Measurements from ENCODE around the gene SOBP.
A peak's percentile ranks its signal among the peaks of the same experiment; 100 is the strongest.
"Not testable (repeated sequence)": the region's sequence is repeated elsewhere in the genome, so short reads cannot be mapped to it uniquely, and the experiment has no call there.

Gene SOBP

DNA sequence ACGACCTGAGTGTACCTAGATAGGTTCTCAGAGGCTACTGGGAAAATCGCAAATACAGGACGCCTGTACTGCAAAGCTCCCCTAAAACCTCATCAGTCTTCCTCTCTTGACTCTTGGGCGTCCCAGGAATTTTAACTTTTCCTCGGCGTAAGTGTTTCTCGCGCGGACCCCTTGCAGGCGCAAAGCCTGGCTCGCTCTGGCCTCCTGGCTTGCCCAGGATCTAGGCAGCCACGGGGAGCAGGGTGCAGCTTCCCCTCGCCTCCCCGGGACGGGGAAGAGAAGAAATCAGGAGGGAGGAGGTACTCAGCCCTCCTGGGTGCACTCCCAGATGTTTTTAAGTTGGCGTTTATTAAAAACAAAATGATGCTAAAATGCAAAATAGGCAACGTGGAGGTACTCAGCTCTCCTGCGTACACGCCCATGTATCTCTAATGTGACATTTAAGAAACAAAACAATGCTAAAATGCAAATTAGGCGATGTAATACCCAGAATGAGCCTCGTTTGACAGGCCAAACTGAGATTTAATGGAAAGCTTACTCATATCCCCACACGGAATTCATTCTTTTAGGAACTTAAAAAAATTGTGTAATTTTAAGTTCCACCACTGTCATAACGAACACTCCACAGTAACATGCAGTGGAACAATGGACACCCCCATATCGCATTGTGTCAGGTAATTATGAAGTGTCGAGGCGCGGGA, 1.6 kb upstream of the SOBP start:
- no peak for DNase-seq

GRCh38 chr6:107488875-107489635, 862 bp upstream of the SOBP start:
- DNase-seq, result peak; percentile 24

DNA sequence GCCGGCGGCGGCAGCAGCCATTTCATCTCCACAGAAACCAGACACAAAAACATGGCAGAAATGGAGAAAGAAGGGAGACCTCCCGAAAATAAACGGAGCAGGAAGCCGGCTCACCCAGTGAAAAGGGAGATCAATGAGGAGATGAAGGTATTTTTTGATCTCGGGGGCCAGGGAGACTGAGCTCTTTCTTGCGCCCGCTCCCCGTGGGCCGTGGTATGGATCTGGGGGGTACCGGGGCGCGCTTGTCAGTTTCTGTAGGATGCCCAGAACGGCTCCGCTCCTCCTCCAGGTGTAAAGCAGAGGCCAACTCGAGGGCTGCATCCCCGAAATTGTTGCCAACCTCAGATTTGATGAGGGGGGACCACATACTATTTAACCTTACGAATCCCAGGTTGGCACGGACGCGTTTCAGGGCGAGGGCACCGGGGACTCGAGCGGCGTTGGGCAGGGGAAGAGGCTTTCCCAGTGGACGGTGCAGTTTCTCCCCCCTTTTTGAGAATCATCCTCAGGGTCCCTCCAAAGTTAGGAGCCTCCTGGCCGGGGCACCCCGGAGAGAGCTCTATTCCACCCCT, 735 bp downstream of the SOBP start:
- peak; percentile 20 for DNase-seq

DNA sequence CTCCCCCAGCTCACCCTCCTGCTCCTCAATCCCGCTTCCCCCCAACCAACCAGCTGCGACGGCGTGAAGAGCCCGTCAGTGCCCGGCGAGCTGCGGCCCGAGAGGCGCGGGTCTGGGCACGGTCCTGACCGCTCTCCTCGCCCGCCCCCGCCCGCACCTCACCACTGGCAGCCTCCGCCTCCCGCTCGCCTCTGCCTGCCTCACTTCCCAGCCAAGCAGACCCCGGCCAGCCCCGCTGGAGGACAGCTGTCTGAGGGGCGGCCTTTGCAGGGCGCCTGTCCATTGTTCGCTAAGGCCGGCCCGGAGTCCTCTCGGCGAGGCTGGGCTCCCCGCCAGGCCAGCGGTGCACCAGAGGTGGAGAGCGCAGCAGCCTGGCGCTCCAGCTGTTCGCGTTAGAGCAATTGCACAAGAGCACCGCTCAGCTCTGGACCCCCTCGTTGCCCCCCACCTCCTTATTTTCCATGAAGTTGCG, 1.3 kb downstream of the SOBP start:
- peak; percentile 18 for DNase-seq

- no peak for DNase-seq
Observed at GRCh38 chr6:107491760-107492660, 2.1 kb downstream of the SOBP start.

DNA sequence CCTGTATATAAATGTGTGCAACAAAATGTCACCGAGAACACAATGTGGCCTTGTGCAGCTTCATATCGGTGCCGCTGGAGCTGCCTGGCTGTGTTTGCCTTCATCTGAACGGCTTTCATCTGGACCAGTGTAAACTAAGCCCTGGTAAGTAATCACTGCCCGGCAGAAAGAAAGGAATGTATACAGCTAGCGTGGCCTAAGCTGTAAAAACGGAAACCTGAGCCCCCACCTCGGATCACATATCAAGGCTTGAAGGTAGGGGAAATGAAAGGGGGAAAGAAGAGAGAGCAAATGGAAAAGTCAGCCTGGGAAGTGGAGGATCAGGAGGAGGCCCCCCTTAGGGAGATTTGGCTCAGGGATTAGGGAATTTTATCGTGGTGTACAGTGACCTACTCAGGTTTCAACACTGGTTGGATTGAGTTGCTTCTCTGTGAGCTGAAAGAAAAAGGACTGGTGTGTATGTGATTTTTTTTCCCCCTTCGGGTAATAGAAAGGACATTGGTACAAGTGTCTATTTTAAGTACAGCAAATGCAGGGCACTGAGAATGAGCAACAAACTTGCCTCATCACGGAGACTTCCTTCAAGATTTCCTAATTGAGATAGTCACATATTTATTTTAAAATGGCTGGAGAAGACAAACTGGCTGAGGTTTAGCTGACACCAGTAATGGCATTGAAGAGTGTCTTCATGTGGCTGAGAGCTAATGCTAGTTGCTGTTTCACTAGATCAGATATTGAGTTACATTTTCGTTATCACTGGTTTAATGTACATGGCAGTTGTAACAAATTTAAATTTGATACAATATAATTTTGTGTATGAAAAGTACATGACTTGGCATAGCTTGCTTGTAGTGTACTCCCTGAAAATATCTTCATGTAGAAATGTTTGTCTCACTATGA, 3.5 kb downstream of the SOBP start:
- DNase-seq, result no peak

- DNase-seq, result no peak
Observed at GRCh38 chr6:107495196-107495643, 5.3 kb downstream of the SOBP start.

DNA sequence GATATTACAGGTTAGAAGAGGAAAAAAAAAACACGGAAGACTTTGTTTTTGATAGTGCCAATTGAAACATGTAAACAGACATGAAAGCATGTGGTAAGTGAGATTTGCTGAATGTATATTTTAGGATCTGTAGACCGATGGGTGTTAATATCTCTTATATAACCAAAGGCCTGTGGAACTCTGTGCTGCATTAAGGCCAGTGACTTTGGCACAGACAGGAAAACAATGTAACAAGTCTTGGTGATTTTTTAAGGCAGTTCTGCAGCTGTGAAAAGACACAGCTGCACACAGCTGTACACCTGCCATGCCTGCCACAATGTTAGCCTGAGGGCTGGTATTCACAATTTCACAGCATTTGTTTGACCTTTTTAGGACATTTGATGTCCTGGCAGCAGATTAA, 6.1 kb downstream of the SOBP start:
- DNase-seq, result no peak

DNA sequence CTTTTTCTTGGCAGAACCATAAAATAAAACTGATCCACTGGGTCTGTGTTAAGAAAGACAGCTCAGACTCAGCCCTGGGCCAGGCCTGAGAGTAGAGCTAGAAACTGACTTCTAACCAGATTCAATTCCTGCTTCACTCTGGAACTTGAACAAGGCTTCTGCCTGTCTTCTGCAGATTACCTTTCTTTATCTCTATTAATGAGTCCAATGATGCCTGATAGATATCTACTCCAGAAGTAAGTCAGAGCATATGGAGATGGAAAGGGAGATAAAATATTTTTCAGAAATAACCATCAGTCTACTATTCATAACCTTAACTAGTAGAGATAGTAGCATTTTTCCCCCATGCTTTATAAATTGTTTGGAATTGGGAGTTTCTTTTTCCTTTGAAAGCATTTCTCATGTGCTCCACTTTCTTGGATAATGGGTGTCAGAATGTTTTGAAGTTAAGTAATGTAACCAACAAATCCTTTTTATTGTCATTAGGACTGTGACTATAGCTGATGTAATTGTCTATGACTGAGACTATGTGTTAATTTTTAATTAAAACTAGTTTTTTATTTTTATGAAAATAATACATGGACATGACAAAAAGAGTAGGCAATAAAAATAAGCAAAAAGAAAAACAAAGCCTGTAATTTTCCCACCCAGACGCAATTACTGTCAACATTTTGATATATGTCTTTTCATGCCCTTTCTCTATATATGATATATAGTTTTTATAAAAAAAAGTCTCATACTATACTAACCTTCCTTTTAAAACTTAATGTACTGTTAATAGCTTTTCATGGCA, 7.2 kb downstream of the SOBP start:
- no peak for DNase-seq

DNA sequence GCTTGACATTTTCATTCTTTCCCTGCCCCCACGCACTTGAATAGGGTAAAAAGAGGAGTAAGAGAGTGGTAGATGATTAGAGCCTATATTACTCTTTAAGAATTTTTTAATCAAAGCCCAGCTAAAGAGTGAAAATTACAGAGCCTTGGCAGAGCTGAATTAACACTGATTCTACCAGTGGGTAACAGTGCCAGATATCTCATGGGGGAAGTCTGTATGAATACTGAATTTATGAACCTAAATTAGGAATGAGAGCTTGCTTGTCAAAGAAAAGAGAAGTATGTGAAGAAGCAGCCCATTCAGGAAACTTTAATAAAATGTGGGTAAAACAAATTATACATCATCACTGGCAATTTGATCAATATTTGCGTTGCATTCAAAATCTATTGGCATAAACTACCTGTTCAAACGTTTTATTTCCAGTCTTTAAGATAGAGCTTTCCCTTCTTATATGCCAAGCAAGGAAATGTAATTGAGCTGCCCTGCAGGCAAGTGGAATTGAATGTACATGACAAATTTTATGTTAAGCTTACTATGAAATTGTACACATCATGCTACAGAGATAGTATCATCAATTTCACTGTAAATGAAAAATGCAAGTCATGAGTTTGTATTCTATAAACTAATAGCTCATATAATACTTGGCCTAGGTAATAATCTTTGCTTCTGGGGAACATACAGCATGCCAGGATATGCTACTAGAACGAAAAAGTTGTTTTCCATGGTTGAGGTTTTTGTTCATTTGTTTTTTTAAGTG, 14.5 kb downstream of the SOBP start:
- DNase-seq, result no peak

DNA sequence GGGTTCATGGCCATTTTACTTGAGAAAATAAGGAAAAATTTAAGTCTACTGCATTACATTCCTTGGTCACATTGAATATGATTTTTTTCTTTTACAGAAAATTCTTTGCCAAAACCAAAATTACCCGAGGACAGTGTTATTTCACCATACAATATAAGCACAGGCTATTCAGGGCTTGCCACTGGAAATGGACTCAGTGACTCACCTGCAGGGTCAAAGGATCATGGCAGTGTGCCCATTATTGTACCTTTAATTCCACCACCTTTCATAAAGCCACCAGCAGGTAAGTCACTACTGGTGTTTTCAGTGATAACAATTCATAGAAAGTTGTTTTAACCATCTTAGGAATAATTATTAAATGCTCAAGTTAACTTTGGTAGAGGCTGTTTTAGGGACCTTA, 16.2 kb downstream of the SOBP start:
- no peak for DNase-seq

DNA sequence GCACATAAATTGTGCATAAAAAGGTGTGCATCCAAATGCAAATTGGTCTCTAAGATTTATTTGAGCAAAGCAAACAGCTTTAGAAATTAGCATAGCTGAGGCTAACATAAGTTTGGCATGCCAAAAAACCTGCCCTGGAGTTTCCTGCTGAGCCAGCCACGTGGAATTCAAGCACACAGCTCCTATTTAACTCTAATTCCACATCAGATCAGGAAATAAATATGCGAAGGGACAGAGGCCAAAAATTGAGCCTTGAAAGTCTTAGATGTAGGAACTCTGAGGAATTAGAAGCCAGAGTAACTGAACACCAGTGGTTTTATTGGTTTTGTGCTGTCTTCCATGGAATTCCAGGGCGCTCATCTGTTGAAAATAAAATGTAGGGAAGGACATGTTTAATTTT, 19.6 kb downstream of the SOBP start:
- DNase-seq, result no peak

DNA sequence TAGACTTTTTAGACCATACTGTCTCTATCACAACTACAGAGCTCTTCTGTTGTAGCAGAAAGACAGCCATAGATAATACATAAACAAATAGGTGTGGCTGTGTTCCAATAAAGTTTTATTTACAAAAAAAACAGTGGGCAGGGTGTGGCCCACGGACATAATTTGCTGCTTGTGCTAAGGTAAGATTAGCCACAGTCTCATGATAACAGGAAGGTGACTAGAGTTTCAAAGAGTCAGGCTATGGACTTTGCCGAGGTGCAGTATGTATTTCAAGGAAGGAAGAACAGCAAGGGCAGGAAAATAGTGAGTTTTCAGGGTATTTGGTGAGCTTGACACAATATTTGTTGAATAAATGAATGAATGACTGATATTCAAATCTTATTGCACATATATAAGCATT, 20.2 kb downstream of the SOBP start:
- DNase-seq, result no peak

GRCh38 chr6:107511511-107511993, 21.6 kb downstream of the SOBP start:
- no peak for DNase-seq

DNA sequence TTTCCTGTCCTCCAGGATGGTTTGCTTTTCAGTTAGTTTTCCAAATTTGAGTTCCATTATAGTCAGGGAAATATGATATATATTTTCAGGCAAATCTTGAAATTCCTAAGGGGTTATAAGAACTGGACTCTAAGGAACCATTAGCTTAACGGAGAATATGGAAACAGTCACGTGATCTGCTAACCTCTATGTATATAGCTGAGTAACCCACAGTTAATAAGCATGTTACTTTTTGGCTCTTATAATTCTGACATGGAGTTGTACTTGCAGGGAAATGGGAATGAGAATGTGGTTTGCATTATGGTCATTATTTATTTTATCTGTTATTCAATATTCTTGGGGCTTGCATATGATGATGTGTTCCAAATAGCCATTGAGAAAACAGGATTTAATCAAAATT, 23.3 kb downstream of the SOBP start:
- DNase-seq, result no peak

- no peak for DNase-seq
Observed at GRCh38 chr6:107515955-107516354, 26.0 kb downstream of the SOBP start.

DNA sequence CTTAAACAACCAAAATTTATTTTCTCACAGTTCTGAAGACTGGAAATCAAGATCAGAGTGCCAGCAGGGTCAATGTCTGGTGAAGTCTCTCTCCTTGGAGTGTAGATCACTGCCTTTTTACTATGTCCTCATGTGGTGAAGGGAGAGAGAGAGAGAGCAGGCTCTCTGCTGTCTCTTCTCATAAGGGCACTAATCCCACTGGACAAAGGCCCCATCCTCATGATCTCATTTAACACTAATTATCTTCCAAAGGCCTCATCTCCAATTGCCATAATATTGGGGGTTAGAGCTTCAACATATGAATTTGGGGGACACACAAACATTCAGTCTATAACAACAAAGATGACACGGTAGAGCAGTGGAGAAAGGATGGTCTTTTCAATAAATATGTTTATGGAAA, 27.4 kb downstream of the SOBP start:
- DNase-seq, result no peak

DNA sequence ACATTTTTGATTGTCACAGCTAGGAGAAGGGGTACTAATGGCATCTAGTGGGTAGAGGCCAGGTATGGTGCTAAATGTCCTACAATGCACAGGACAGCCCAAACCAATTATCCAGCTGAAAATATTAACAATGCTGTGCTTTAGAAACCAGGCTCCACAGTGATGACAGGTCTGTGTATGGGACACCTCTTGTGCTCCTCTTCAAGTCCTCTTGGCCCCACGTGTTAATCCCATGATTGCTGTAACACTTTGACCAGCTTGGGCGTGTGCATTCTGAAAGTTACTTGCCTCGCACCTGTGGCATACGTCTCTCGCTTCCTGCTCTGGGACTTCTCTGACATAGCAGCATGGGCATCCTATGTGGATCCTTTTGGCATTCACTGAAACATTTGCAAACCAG, 29.3 kb downstream of the SOBP start:
- DNase-seq, result not testable (repeated sequence)

- not testable (repeated sequence) for DNase-seq
Observed at GRCh38 chr6:107520706-107521105, 30.8 kb downstream of the SOBP start.
